Body of pancreas (tissue), 4 donors: Measurements from ENCODE around the gene SHC4.

Experiments
- CTCF ChIP-seq, 7 experiments: fragments of 450-650 bp in 4 of 7; fragments of 200-600 bp in 3 of 7; sonication (generic) in 3 of 7; IDR thresholded peaks; one replicate each; pipeline ENCODE4 v1.5.1; 2016 to 2019; ENCODE audit warnings: antibody characterized with exemption in 7 of 7
- POLR2A ChIP-seq, 3 donors: fragments of 450-650 bp; IDR thresholded peaks; one replicate each; pipeline ENCODE4 v1.6.1; 2016; ENCODE audit warnings: antibody characterized with exemption in 3 of 3, mild to moderate bottlenecking in 2 of 3

GRCh38 chr15:48796930-48797329 is 166.8 kb downstream of the SHC4 start:
- TF ChIP-seq CTCF (IDR thresholded peaks at IDR 0.05) (no peak), POLR2A (IDR thresholded peaks at IDR 0.05) (no peak)
